B cell (primary cell): ENCODE measurements around the gene ABCC1. TPM values are rescaled to one million over a fixed set of nuclear protein-coding genes. Genes with fewer than 3 reads are reported as not detected.

Experiments
- ATAC-seq: fragments of 200-7000 bp; cut with Tn5 transposase; one replicate; pipeline ENCODE4 v1.10.0; 2021; ENCODE audit warnings: low read depth, mild to moderate bottlenecking, moderate number of reproducible peaks, moderate library complexity
- CTCF ChIA-PET: fragments of 350-600 bp; sonication (Branson Sonifier 250); formaldehyde crosslinking; loops from one replicate; lab custom pipeline; 2021; ENCODE audit warnings: antibody characterized with exemption, inconsistent platforms; lab: Charles Lee
- POLR2A ChIA-PET: fragments of 350-600 bp; sonication (Branson Sonifier 250); formaldehyde crosslinking; loops from one replicate; lab custom pipeline; 2021; ENCODE audit warnings: antibody characterized with exemption; lab: Charles Lee
- DNase-seq: peaks from one replicate; pipeline ENCODE4 v3.0.0; 2013
- H2AFZ ChIP-seq: 2 replicates; pipeline ENCODE4 v1.6.1; 2012; ENCODE audit warnings: mild to moderate bottlenecking, low read depth, low read length; ENCODE audit not compliant: insufficient read depth, poor library complexity, severe bottlenecking
- H3K27ac ChIP-seq, 2 donors: 1 replicate in 1 of 2; 2 replicates in 1 of 2; pipeline ENCODE4 v1.5.1; 2012 to 2013; ENCODE audit warnings: low read length in 2 of 2, mild to moderate bottlenecking in 2 of 2, moderate library complexity in 1 of 2
- H3K27me3 ChIP-seq, 4 experiments: fragments of 200-600 bp in 1 of 4; sonication (generic) in 1 of 4; replicated peaks in 1 of 4; 1 replicate in 2 of 4; 2 replicates in 2 of 4; pipeline versions ENCODE4 v1.6.1 to v1.7.0; 2013 to 2016; ENCODE audit warnings: low read length in 3 of 4, mild to moderate bottlenecking in 2 of 4, mixed read lengths in 1 of 4, moderate library complexity in 1 of 4; ENCODE audit not compliant: insufficient read depth in 4 of 4, control insufficient read depth in 3 of 4; ENCODE audit errors: control extremely low read depth in 1 of 4
- H3K36me3 ChIP-seq, 2 experiments: replicated peaks in 1 of 2; 1 replicate in 1 of 2; 2 replicates in 1 of 2; pipeline versions ENCODE4 v1.6.1 to v1.7.1; 2013; ENCODE audit warnings: low read length in 1 of 2; ENCODE audit not compliant: insufficient read depth in 2 of 2, control insufficient read depth in 1 of 2; ENCODE audit errors: control extremely low read depth in 1 of 2, extremely low read depth in 1 of 2
- H3K4me1 ChIP-seq, 2 donors: fragments of 200-600 bp in 1 of 2; sonication (generic) in 1 of 2; 1 replicate in 1 of 2; 2 replicates in 1 of 2; pipeline versions ENCODE4 v1.5.1 to v1.6.1; 2013 to 2017; ENCODE audit warnings: low read length in 2 of 2; ENCODE audit not compliant: control insufficient read depth in 2 of 2, insufficient read depth in 2 of 2
- H3K4me2 ChIP-seq: replicated peaks from 2 replicates; pipeline ENCODE3; 2012; ENCODE audit warnings: mild to moderate bottlenecking, low read depth, low read length; ENCODE audit not compliant: poor library complexity, severe bottlenecking
- H3K4me3 ChIP-seq, 5 experiments: fragments of 200-600 bp in 1 of 5; sonication (generic) in 1 of 5; 1 replicate in 3 of 5; 2 replicates in 2 of 5; pipeline versions ENCODE4 v1.5.1 to v1.7.0; 2011 to 2016; ENCODE audit warnings: low read length in 4 of 5, mild to moderate bottlenecking in 4 of 5, low read depth in 2 of 5, control low read depth in 1 of 5, moderate library complexity in 1 of 5; ENCODE audit not compliant: insufficient read depth in 1 of 5; ENCODE audit errors: control extremely low read depth in 1 of 5, extremely low read depth in 1 of 5
- H3K79me2 ChIP-seq: fragments of 200-600 bp; sonication (generic); one replicate; pipeline ENCODE4 v1.6.0; 2016; ENCODE audit warnings: low read length; ENCODE audit not compliant: control insufficient read depth, insufficient read depth
- H3K9ac ChIP-seq: fragments of 200-600 bp; sonication (generic); 2 replicates; pipeline ENCODE4 v1.6.1; 2017; ENCODE audit warnings: mild to moderate bottlenecking, low read length, moderate library complexity
- H3K9me3 ChIP-seq, 3 donors: one replicate each; pipeline versions ENCODE4 v1.6.1 to v1.7.1; 2013; ENCODE audit warnings: low read length in 2 of 3; ENCODE audit not compliant: control insufficient read depth in 2 of 3, insufficient read depth in 1 of 3; ENCODE audit errors: control extremely low read depth in 1 of 3
- H4K20me1 ChIP-seq: 2 replicates; pipeline ENCODE4 v1.6.0; 2012; ENCODE audit warnings: mild to moderate bottlenecking, low read length; ENCODE audit not compliant: insufficient read depth, control insufficient read depth, poor library complexity, severe bottlenecking
- H3K27ac Mint-ChIP-seq: one replicate; pipeline ENCODE4 v1.8.0; 2021; ENCODE audit warnings: mixed read lengths
- H3K27me3 Mint-ChIP-seq: one replicate; pipeline ENCODE4 v1.8.0; 2021; ENCODE audit warnings: mixed read lengths
- H3K4me1 Mint-ChIP-seq: one replicate; pipeline ENCODE4 v1.8.0; 2021; ENCODE audit warnings: mixed read lengths
- H3K4me3 Mint-ChIP-seq: one replicate; pipeline ENCODE4 v1.8.0; 2021; ENCODE audit warnings: mixed read lengths
- H3K9me3 Mint-ChIP-seq: one replicate; pipeline ENCODE4 v1.8.0; 2022; ENCODE audit warnings: mixed read lengths; ENCODE audit not compliant: insufficient read depth
- CTCF ChIP-seq: fragments of 200-600 bp; IDR thresholded peaks from one replicate; pipeline ENCODE4 v1.8.0; 2022; ENCODE audit warnings: antibody characterized with exemption, mild to moderate bottlenecking
- EZH2 ChIP-seq: IDR thresholded peaks from 2 replicates; pipeline ENCODE4 v1.6.1; 2012; ENCODE audit warnings: borderline replicate concordance, low read depth, mild to moderate bottlenecking, moderate library complexity, low read length; ENCODE audit not compliant: insufficient read depth, poor library complexity, severe bottlenecking
- WGBS: methylation state at CpG from one replicate; pipeline ENCODE4 v1.1.5; 2013; ENCODE audit warnings: missing lambda C conversion rate; ENCODE audit not compliant: insufficient coverage; 5-methylcytosine and 5-hydroxymethylcytosine counted together
- intact Hi-C: fragments of 100-400 bp; cut with micrococcal nuclease; formaldehyde crosslinking; loops from one replicate; pipeline ENCODE4 v1.10.0; 2022
- polyA plus RNA-seq: library from polyadenylated mRNA; depleted of rRNA; stranded (reverse); fragments of >200 nt; gene quantifications from 2 replicates; pipeline ENCODE4 v1.2.3, GENCODE V29; 2012
- total RNA-seq, 2 donors: library from RNA; stranded (reverse); fragments of 120-200 nt in 1 of 2; gene quantifications; 1 replicate in 1 of 2; 2 replicates in 1 of 2; pipeline versions ENCODE4 v1.2.3 to v1.2.4, GENCODE V29; 2013 to 2022

Gene ABCC1
- total and polyA plus RNA-seq, 2 donors (not counting 1 experiment from before 2014, with no cell fraction given), result 21.8 to 73.0 TPM

GRCh38 chr16:16163571-16163970 is 214.2 kb downstream of the ABCC1 start:
- Histone ChIP-seq H3K27me3 (no peaks in the 10 kb centered on the region), H3K4me3 (no peak overlapping the region), H4K20me1 (no peaks in the 10 kb centered on the region), H3K9me3 (peaks cover 4 to 30% (median 16%) of the 10 kb centered on the region in 3 donors), H3K4me1 (no peaks in the 10 kb centered on the region), H3K27ac (no peak overlapping the region), H3K79me2 (no peaks in the 10 kb centered on the region), H2AFZ (no peak overlapping the region), H3K9ac (no peak overlapping the region), H3K36me3 (no peaks in the 10 kb centered on the region), H3K4me2 (no peak overlapping the region)
- Mint-ChIP-seq H3K4me1 (no peaks in the 10 kb centered on the region), H3K27me3 (peaks cover 5% of the 10 kb centered on the region), H3K4me3 (no peak overlapping the region), H3K27ac (no peak overlapping the region), H3K9me3 (peaks cover 10% of the 10 kb centered on the region)
- intact Hi-C loops, result no loop called here
- DNase-seq, result no peak
- TF ChIP-seq CTCF, result no peak
- no peak for TF ChIP-seq EZH2
- WGBS, result 41% methylated on average over 5 of the region's 5 CpGs
- ATAC-seq, result no peak
- CTCF ChIA-PET, result interaction anchor here (1.1 kb wide), 1 partner anchor 23 kb away, joined by 4 read pairs; no protein-coding TSS in a partner anchor
- POLR2A ChIA-PET, result no interaction called here

- CTCF ChIA-PET, result no interaction called here
- intact Hi-C loops, result no loop called here
- POLR2A ChIA-PET, result no interaction called here
Observed at GRCh38 chr16:16164243-16164642, 214.8 kb downstream of the ABCC1 start.

More at GRCh38 chr16:16164243-16164642, 214.8 kb downstream of the ABCC1 start:
- WGBS, result 94% methylated on average over 2 of the region's 3 CpGs
- peaks cover 4% of the 10 kb centered on the region for H3K9me3 Mint-ChIP-seq
- Histone ChIP-seq H3K79me2 (no peaks in the 10 kb centered on the region), H3K9me3 (peaks cover 0 to 27% (median 9%) of the 10 kb centered on the region in 3 donors), H2AFZ (no peak overlapping the region), H3K27me3 (no peaks in the 10 kb centered on the region), H3K36me3 (no peaks in the 10 kb centered on the region), H4K20me1 (no peaks in the 10 kb centered on the region), H3K9ac (no peak overlapping the region), H3K4me2 (no peak overlapping the region), H3K27ac (no peak overlapping the region), H3K4me1 (no peaks in the 10 kb centered on the region), H3K4me3 (no peak overlapping the region)
- no peaks in the 10 kb centered on the region for H3K4me1 Mint-ChIP-seq
- H3K27me3 Mint-ChIP-seq, result peaks cover 5% of the 10 kb centered on the region
- DNase-seq (no peak), ATAC-seq (no peak)
- TF ChIP-seq EZH2 (no peak), CTCF (no peak)
- H3K27ac Mint-ChIP-seq, result no peak overlapping the region
- no peak overlapping the region for H3K4me3 Mint-ChIP-seq
